SIG-M5 treated with dmso at 0.1 percent for 504 hours (cell line): ENCODE results near the gene SPEG.
"Not testable (repeated sequence)": the region's sequence is repeated elsewhere in the genome, so short reads cannot be mapped to it uniquely, and the experiment has no call there.

ENCODE experiments used
- DNase-seq: peaks from one replicate; lab custom pipeline; 2025; ENCODE audit not compliant: unreplicated experiment; lab: John Stamatoyannopoulos, UW

The SPEG gene

DNA sequence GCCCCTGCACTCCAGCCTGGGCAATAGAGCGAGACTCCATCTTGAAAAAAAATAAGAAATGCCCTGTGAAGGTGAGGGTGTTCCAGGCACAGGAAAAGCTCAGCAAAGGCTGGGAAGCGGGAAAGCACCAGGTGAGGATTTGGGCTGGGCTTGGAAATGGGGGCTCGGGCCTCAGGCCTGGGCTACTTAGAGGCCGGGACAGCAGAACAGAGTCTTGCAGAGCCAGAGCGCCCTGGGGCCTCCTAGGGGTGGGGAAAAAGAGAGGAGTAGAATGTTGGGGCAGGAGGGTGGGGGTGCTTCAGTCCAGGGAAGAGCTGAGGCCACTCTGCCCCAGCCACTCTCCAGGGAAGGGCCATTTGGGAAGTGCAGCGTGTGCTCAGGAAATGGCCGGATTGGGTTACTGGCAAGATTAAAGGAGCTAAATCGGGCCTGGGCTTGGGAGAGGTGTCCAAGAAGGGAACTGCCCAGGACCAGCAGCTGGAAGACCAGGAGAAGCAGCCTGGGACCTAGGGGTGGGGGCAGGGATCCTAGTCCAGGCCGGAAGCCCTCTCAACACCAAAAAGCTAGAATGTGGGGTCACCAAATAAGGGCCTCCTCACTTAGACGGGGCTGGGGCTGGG lies 30.2 kb upstream of the SPEG start:
- no peak for DNase-seq

GRCh38 chr2:219404954-219405353 lies 29.7 kb upstream of the SPEG start:
- DNase-seq: no peak

GRCh38 chr2:219405451-219405850 lies 29.2 kb upstream of the SPEG start:
- no peak for DNase-seq

DNA sequence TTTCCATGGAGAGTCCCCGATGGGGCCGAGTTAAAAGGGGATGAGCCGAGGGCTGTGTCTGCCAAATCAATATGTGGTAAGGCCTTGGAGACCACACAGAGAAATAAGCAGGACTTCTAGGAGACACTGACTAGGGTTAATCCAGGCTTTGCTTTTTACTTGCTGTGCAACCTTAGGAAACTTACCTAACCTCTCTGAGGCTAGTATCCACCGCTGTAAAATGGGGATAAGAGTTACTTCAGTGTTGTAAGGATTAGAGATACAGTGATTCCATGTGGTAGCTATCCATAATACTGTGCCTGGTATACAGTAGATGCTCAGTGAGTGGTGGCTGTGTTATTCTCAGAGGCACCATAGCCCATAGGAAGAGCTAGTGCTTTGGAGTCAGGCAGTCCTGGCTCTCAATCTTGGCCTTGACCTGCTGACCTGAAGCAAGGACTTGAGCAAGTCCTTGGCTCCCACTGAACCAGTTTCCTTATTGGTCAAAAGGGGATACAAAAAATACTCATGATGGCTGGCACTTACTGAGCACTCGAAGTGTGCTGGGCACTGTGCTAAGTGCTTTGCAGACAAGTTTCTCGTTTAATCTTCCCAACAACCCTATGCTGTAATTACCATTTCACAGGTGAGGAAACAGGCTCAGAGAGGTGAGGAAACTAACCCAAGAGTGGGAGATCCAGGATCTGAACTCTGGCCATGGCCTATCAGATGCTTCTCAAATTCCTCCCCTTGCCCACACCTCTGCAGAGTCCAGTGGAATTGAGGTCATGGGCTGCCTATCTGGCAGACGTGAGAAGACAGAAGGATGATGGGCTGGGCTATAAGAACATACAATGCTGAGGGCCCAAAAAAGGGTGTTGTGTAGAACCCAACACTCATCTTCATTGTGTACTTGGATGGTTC lies 28.4 kb upstream of the SPEG start:
- DNase-seq: no peak

DNA sequence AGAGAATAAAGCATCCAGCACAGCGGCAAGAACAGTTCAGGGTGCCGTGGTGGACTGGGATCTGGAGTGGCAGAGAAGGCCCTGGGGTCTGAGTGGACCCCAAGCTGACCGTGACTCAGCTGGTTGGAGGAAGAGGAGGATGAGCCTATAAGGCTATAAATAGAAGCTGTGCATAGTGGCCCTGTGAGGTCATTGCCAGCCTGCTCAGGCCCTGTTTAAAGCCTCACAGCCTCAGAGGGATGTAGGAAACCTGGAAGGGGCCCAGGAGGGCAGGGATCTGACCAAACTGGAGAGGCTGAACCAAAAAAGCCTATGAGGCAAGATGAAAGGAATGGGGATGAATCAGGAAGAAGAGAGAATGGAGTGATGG lies 27.8 kb upstream of the SPEG start:
- no peak for DNase-seq

DNA sequence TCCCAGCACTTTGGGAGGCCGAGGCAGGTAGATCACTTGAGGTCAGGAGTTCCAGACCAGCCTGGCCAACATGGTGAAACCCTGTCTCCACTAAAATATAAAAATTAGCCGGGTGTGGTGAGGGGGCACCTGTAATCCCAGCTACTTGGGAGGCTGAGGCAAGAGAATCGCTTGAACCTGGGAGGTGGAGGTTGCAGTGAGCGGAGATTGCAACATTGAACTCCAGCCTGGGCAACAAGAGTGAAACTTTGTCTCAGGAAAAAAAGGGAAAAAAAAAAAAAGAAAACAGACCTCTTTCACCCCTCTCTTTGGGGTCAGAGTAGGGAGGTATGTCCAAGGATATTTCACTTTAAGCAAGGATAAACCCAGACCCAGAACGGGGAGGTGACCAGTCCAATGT lies 27.3 kb upstream of the SPEG start:
- DNase-seq: not testable (repeated sequence)

- no peak for DNase-seq
These were observed 26.4 kb upstream of the SPEG start for GRCh38 chr2:219408204-219408603.

DNA sequence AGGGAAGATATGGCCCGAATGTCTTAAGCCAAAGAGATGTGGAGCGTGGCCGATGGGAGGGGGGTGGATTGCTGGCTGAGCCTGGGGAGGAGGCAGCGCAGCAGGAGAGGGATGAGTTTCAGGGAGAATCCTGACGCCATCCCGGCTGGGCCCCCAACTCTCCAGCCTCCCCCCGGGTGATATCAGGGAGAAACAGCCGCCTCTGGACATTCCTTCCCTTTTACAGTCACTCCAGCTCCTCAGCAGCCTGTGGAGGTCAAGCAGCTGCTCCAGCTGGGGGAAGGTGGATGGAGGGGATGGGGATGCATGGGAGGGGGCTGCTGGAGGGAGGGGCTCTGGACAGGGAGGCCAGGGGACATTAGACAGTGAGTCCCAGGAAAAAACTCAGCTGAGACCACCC lies 26.0 kb upstream of the SPEG start:
- DNase-seq: no peak

GRCh38 chr2:219409619-219410018 lies 25.0 kb upstream of the SPEG start:
- no peak for DNase-seq

DNA sequence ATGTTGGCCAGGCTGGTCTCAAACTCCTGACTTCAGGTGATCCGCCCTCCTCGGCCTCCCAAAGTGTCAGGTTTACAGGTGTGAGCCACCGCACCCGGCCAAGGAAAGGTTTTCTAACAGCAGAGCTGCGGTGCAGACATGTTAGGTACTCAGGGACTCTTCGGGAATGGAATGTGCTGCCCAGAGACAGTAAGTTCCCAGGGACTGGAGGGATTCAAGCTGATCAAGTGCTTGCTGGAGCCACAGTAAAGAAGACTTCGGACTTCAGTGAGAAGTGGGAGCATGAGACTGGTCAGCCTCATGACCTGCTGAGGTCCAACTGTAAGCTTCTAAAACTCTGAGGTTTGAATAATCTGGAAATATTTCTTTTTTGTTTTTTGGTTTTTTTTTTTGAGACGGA lies 24.3 kb upstream of the SPEG start:
- no peak for DNase-seq

DNA sequence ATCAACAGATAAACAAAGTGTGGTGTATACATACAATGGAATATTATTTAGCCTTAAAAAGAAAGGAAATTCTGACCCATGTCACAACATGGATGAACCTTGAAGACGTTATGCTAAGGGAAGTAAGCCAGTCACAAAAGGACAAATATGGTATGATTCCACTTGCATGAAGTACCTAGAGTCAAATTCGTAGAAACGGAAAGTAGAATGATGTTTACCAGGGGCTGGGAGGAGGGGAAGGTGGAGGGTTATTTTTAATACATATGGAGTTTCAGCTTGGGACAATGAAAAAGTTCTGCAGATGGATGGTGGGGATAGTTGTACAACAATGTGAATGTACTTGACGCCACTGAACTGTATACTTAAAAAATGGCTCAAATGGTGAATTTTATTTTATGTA lies 19.8 kb upstream of the SPEG start:
- DNase-seq: no peak

GRCh38 chr2:219415580-219416234 lies 18.9 kb upstream of the SPEG start:
- DNase-seq: no peak

GRCh38 chr2:219416235-219416602 lies 18.4 kb upstream of the SPEG start:
- DNase-seq: peak; percentile 8

DNA sequence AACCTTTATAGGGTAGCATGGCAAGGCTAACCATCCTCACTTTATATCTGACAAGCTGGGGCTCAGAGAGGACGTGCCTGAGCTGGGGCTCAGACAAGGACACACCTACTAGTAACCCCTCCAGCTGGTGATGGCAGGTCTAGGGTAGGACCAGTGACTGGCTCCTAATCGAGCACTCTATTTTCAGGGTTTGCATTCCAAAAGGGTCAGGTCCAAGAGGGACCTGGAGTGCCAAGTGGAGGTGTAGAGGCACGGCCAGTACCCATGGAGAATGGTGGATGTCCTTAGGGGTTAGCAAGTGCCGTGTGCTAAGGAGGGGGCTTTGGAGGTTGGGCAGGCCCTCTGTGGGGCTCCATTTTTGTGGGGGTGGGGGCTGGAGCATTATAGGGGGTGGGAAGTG lies 17.7 kb upstream of the SPEG start:
- DNase-seq: no peak

DNA sequence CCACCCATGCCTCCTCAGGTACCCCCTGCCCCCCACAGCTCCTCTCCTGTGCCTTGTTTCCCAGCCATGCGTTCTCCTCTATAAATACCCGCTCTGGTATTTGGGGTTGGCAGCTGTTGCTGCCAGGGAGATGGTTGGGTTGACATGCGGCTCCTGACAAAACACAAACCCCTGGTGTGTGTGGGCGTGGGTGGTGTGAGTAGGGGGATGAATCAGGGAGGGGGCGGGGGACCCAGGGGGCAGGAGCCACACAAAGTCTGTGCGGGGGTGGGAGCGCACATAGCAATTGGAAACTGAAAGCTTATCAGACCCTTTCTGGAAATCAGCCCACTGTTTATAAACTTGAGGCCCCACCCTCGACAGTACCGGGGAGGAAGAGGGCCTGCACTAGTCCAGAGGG lies 17.3 kb upstream of the SPEG start:
- DNase-seq: no peak

- no peak for DNase-seq
These were observed 16.3 kb upstream of the SPEG start, which contains the start of gene DES for GRCh38 chr2:219418155-219419011. DES (plus strand) TSS chr2:219418377; CDS start chr2:219418463, 86 bp downstream.

DNA sequence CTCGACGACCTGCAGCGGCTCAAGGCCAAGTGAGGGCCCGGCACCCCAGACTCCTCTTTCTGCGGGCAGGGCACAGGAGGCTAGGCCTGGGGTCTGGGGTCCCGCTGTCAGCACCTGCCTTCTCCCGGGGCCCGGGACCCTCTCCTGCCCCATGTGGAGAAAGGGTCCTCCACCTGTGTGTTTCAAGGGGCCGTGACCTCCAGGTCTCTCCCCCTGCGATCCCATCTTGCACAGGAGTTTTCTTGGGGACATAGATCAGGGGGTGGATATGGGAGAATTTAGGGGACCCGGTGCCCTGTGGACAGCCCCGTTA lies 15.7 kb upstream of the SPEG start:
- DNase-seq: no peak

DNA sequence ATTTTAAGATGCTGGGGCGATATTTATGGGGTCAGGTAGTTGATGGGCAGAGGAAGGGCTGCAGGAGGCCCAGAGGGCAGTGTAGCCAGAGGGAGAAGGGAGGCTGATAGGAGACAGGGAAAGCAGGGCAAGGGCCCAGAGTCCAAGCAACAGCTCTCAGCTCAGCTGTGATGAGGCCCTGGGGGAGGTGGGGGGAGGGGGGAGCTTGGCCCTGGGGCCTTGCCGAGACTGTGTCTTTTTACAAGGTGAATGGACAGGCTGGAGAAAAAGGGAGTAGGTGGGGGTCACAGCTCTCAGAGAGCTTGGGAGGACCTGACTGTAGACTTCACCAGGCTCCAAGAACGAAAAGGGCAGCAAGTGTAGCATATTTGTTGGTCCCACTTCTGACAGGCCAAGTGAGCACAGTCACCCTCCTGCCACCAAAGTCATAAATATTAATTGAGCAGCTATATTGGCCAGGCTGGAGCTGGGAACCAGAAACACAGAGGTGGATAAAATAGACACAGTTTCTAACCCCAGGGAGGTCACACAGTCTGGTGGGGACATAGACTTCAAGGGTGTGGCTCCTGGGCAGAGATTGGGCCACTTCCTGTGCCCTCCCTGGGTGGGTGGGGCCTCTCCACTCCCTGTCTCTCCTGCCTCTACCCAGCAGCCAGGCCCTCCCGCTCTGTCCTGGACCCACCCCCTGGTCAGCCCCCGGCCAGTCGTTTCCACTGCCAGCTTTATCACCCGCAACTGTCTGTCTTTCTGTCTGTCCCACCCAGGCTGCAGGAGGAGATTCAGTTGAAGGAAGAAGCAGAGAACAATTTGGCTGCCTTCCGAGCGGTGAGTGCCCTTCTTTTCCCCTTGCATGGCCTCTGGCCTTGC lies 15.1 kb upstream of the SPEG start:
- peak; percentile 24 for DNase-seq

GRCh38 chr2:219420687-219421086 lies 14.0 kb upstream of the SPEG start:
- no peak for DNase-seq

GRCh38 chr2:219421323-219421722 lies 13.3 kb upstream of the SPEG start:
- no peak for DNase-seq
